Caco-2 (cell line): Measurements from ENCODE around the gene ANKRD23. TPM values are rescaled to one million over a fixed set of nuclear protein-coding genes. Genes with fewer than 3 reads are reported as not detected.

ENCODE experiments used
- BruUV-seq: library from RNA; stranded (reverse); fragments of 400-500 nt; replicated peaks from 2 replicates; lab custom pipeline; 2021; lab: Mats Ljungman, UMichigan
- CTCF ChIA-PET: fragments of 300-600 bp; sonication (Branson Sonifier 250); formaldehyde crosslinking; loops from one replicate; lab custom pipeline; 2022; ENCODE audit warnings: antibody characterized with exemption; lab: Charles Lee
- POLR2A ChIA-PET: fragments of 300-600 bp; sonication (Branson Sonifier 250); formaldehyde crosslinking; loops from one replicate; lab custom pipeline; 2022; ENCODE audit warnings: antibody characterized with exemption; lab: Charles Lee
- DNase-seq, 2 experiments: peaks; one replicate each; pipeline versions ENCODE4 v3.0.0 to v3.0.0-alpha.2; 2020 to 2022
- H3K27me3 ChIP-seq: replicated peaks from 2 replicates; pipeline ENCODE4 v1.6.0; 2011; ENCODE audit warnings: low read length; ENCODE audit not compliant: control insufficient read depth, insufficient read depth
- H3K36me3 ChIP-seq: 2 replicates; pipeline ENCODE4 v1.5.1; 2011; ENCODE audit warnings: low read length; ENCODE audit not compliant: control insufficient read depth, insufficient read depth
- H3K4me1 ChIP-seq: fragments of 250-450 bp; sonication (Bioruptor Pico); 2 replicates; pipeline ENCODE4 v1.5.1; 2020; ENCODE audit warnings: mild to moderate bottlenecking
- H3K4me3 ChIP-seq: 2 replicates; pipeline ENCODE4 v1.5.1; 2011; ENCODE audit warnings: low read depth, mild to moderate bottlenecking, control low read depth, low read length
- H3K9me3 ChIP-seq: fragments of 250-450 bp; sonication (Bioruptor Pico); 2 replicates; pipeline ENCODE4 v1.5.1; 2020; ENCODE audit warnings: mild to moderate bottlenecking, moderate library complexity
- H3K27ac Mint-ChIP-seq: one replicate; pipeline ENCODE4 v1.8.0; 2022; ENCODE audit warnings: mixed read lengths; ENCODE audit not compliant: unreplicated experiment
- H3K27me3 Mint-ChIP-seq: one replicate; pipeline ENCODE4 v1.8.0; 2022; ENCODE audit warnings: mixed read lengths; ENCODE audit not compliant: insufficient read depth, unreplicated experiment
- H3K36me3 Mint-ChIP-seq: one replicate; pipeline ENCODE4 v1.8.0; 2022; ENCODE audit warnings: mild to moderate bottlenecking, mixed read lengths; ENCODE audit not compliant: insufficient read depth, unreplicated experiment
- H3K4me1 Mint-ChIP-seq: one replicate; pipeline ENCODE4 v1.8.0; 2022; ENCODE audit warnings: low read depth, mixed read lengths; ENCODE audit not compliant: unreplicated experiment
- H3K4me3 Mint-ChIP-seq: one replicate; pipeline ENCODE4 v1.8.0; 2022; ENCODE audit warnings: mild to moderate bottlenecking, moderate library complexity, mixed read lengths; ENCODE audit not compliant: unreplicated experiment
- H3K9me3 Mint-ChIP-seq: one replicate; pipeline ENCODE4 v1.8.0; 2022; ENCODE audit warnings: mixed read lengths; ENCODE audit not compliant: unreplicated experiment
- CTCF ChIP-seq, 2 experiments: fragments of 200-600 bp in 1 of 2; IDR thresholded peaks; 1 replicate in 1 of 2; 2 replicates in 1 of 2; pipeline versions ENCODE4 v1.5.1 to v1.8.0; 2011 to 2022; ENCODE audit warnings: antibody characterized with exemption in 1 of 2, control low read depth in 1 of 2, inconsistent platforms in 1 of 2, low read depth in 1 of 2, low read length in 1 of 2, mild to moderate bottlenecking in 1 of 2, moderate library complexity in 1 of 2; ENCODE audit not compliant: insufficient read depth in 1 of 2, severe bottlenecking in 1 of 2, unreplicated experiment in 1 of 2
- intact Hi-C: fragments of 100-400 bp; cut with micrococcal nuclease; formaldehyde crosslinking; loops from one replicate; pipeline ENCODE4 v1.10.0; 2022; ENCODE audit not compliant: unreplicated experiment
- total RNA-seq: library from RNA; stranded (reverse); gene quantifications from 2 replicates; pipeline ENCODE4 v1.2.3, GENCODE V29; 2022

ANKRD23 gene
- total RNA-seq, 1 experiment from 2014 or later, result 2.5 TPM

- Mint-ChIP-seq H3K27me3 (no peaks in the 10 kb centered on the region), H3K4me1 (peaks cover 9% of the 10 kb centered on the region), H3K36me3 (peaks cover 77% of the 10 kb centered on the region), H3K9me3 (no peaks in the 10 kb centered on the region), H3K27ac (no peak overlapping the region), H3K4me3 (no peak overlapping the region)
- ChIA-PET CTCF (no interaction called here), POLR2A (interaction anchor here (1.1 kb wide), 1 partner anchor 18 kb away, joined by 3 read pairs; the partner anchor contains the start of gene ANKRD39)
- H3K36me3 ChIP-seq, result no peaks in the 10 kb centered on the region; the same call in none of the 2 replicates
- H3K9me3 ChIP-seq, result no peaks in the 10 kb centered on the region
- no TSS peak for BruUV-seq
- H3K4me3 ChIP-seq, result no peak overlapping the region
- intact Hi-C loops, result no loop called here
- H3K27me3 ChIP-seq, result no peaks in the 10 kb centered on the region
- TF ChIP-seq CTCF (IDR thresholded peaks at IDR 0.05; ENCODE audit: insufficient read depth in 1 of 2, low read depth in 1 of 2, low read length in 1 of 2, severe bottlenecking in 1 of 2, unreplicated experiment in 1 of 2), result no peak
- peaks cover 11% of the 10 kb centered on the region for H3K4me1 ChIP-seq
- DNase-seq, result no peak
Observed at GRCh38 chr2:96839875-96840850, 3.7 kb downstream of the ANKRD23 start.

- H3K9me3 Mint-ChIP-seq, result no peaks in the 10 kb centered on the region
- peaks cover 78% of the 10 kb centered on the region for H3K36me3 Mint-ChIP-seq
- no peak for DNase-seq
- POLR2A ChIA-PET, result no interaction called here
- Histone ChIP-seq H3K36me3 (no peaks in the 10 kb centered on the region; the same call in none of the 2 replicates), H3K9me3 (no peaks in the 10 kb centered on the region), H3K4me1 (peaks cover 8% of the 10 kb centered on the region; the same call in 1 of the 2 replicates), H3K4me3 (no peak overlapping the region), H3K27me3 (no peaks in the 10 kb centered on the region)
- intact Hi-C loops, result no loop called here
- no peak for TF ChIP-seq CTCF (IDR thresholded peaks at IDR 0.05; ENCODE audit: insufficient read depth in 1 of 2, low read depth in 1 of 2, low read length in 1 of 2, severe bottlenecking in 1 of 2, unreplicated experiment in 1 of 2)
- BruUV-seq, result no TSS peak
- no peaks in the 10 kb centered on the region for H3K27me3 Mint-ChIP-seq
- CTCF ChIA-PET, result interaction anchor here (1.3 kb wide), 1 partner anchor 20 kb away, joined by 4 read pairs; no protein-coding TSS in a partner anchor
- H3K4me1 Mint-ChIP-seq, result peaks cover 9% of the 10 kb centered on the region
- no peak overlapping the region for H3K27ac Mint-ChIP-seq
- no peak overlapping the region for H3K4me3 Mint-ChIP-seq
Observed at GRCh38 chr2:96839293-96839874, 4.4 kb downstream of the ANKRD23 start.
